CD4-positive, CD25-positive, alpha-beta regulatory T cell (primary cell): Measurements from ENCODE around the gene CLINT1. TPM values are rescaled to one million over a fixed set of nuclear protein-coding genes. Genes with fewer than 3 reads are reported as not detected.

Experiments used
- ATAC-seq, 2 donors: fragments of 150-1000 bp; cut with Tn5 transposase; one replicate each; pipeline ENCODE4 v1.10.0; 2021; ENCODE audit warnings: low read depth in 2 of 2, moderate number of reproducible peaks in 2 of 2, moderate library complexity in 1 of 2
- DNase-seq, 3 donors: peaks; one replicate each; pipeline versions ENCODE4 v3.0.0 to v3.0.0-alpha.2; 2012 to 2022; ENCODE audit warnings: mixed read lengths in 1 of 3
- H3K27ac ChIP-seq: one replicate; pipeline ENCODE4 v1.7.0; 2013; ENCODE audit warnings: mild to moderate bottlenecking, low read length; ENCODE audit not compliant: insufficient read depth, poor library complexity, severe bottlenecking
- H3K27me3 ChIP-seq: one replicate; pipeline ENCODE4 v1.7.0; 2013; ENCODE audit warnings: low read length; ENCODE audit not compliant: control insufficient read depth, insufficient read depth
- H3K36me3 ChIP-seq: one replicate; pipeline ENCODE4 v1.7.0; 2013; ENCODE audit warnings: mild to moderate bottlenecking, low read length, moderate library complexity; ENCODE audit not compliant: control insufficient read depth, insufficient read depth
- H3K4me1 ChIP-seq: 2 replicates; pipeline ENCODE4 v1.7.0; 2013; ENCODE audit warnings: mild to moderate bottlenecking, low read length; ENCODE audit not compliant: insufficient read depth, control insufficient read depth, poor library complexity, severe bottlenecking
- H3K4me3 ChIP-seq: one replicate; pipeline ENCODE4 v1.7.0; 2013; ENCODE audit warnings: low read depth, mild to moderate bottlenecking, low read length, moderate library complexity
- H3K9me3 ChIP-seq, 2 experiments: 1 replicate in 1 of 2; 2 replicates in 1 of 2; pipeline ENCODE4 v1.7.0; 2013; ENCODE audit warnings: low read length in 2 of 2, mild to moderate bottlenecking in 1 of 2, moderate library complexity in 1 of 2; ENCODE audit not compliant: control insufficient read depth in 2 of 2
- H3K27ac Mint-ChIP-seq, 3 donors: one replicate each; pipeline ENCODE4 v1.8.0; 2020 to 2022; ENCODE audit warnings: mild to moderate bottlenecking in 3 of 3, mixed read lengths in 3 of 3, moderate library complexity in 2 of 3
- H3K27me3 Mint-ChIP-seq: one replicate; pipeline ENCODE4 v1.8.0; 2022; ENCODE audit warnings: mild to moderate bottlenecking, mixed read lengths
- H3K36me3 Mint-ChIP-seq: one replicate; pipeline ENCODE4 v1.8.0; 2020; ENCODE audit warnings: mixed read lengths
- H3K4me1 Mint-ChIP-seq, 4 donors: one replicate each; pipeline ENCODE4 v1.8.0; 2020 to 2022; ENCODE audit warnings: mixed read lengths in 4 of 4, mild to moderate bottlenecking in 1 of 4
- H3K4me3 Mint-ChIP-seq, 4 donors: one replicate each; pipeline ENCODE4 v1.8.0; 2020 to 2022; ENCODE audit warnings: mild to moderate bottlenecking in 4 of 4, mixed read lengths in 4 of 4, moderate library complexity in 3 of 4
- H3K9me3 Mint-ChIP-seq, 7 donors: one replicate each; pipeline ENCODE4 v1.8.0; 2020 to 2022; ENCODE audit warnings: mixed read lengths in 7 of 7, mild to moderate bottlenecking in 3 of 7, moderate library complexity in 2 of 7
- polyA plus RNA-seq, 4 donors: library from polyadenylated mRNA; unstranded; fragments of 300-500 nt; fragmentation: Illumina TruSeq; gene quantifications; one replicate each; pipeline ENCODE4 v1.2.3, GENCODE V29; 2021
- total RNA-seq: library from RNA; stranded (reverse); gene quantifications from one replicate; pipeline ENCODE4 v1.2.3, GENCODE V29; 2022

CLINT1 gene
- total and polyA plus RNA-seq, 5 donors from 2014 or later, result 93.2 to 126 (median 111) TPM

GRCh38 chr5:157785801-157786200 is 73.1 kb downstream of the CLINT1 start:
- Mint-ChIP-seq H3K4me3 (no peak overlapping the region), H3K9me3 (no peaks in the 10 kb centered on the region), H3K27ac (no peak overlapping the region), H3K4me1 (peaks cover 0 to 6% (median 0%) of the 10 kb centered on the region in 4 donors), H3K27me3 (no peaks in the 10 kb centered on the region), H3K36me3 (peaks cover 32% of the 10 kb centered on the region)
- H3K27me3 ChIP-seq, result no peaks in the 10 kb centered on the region
- H3K4me3 ChIP-seq, result no peak overlapping the region
- peaks cover 35% of the 10 kb centered on the region for H3K36me3 ChIP-seq
- no peak overlapping the region for H3K27ac ChIP-seq
- ATAC-seq, result no peak
- no peaks in the 10 kb centered on the region for H3K4me1 ChIP-seq
- H3K9me3 ChIP-seq, result no peaks in the 10 kb centered on the region
- DNase-seq, result no peak

- H3K9me3 Mint-ChIP-seq, result no peaks in the 10 kb centered on the region
- no peak overlapping the region for H3K4me3 Mint-ChIP-seq
- H3K27me3 Mint-ChIP-seq, result no peaks in the 10 kb centered on the region
- no peak for DNase-seq
- H3K27ac Mint-ChIP-seq, result no peak overlapping the region
- H3K27me3 ChIP-seq, result no peaks in the 10 kb centered on the region
- H3K4me3 ChIP-seq, result no peak overlapping the region
- peaks cover 0 to 3% (median under 1%) of the 10 kb centered on the region in 4 donors for H3K4me1 Mint-ChIP-seq
- H3K36me3 ChIP-seq, result peaks cover under 1% of the 10 kb centered on the region
- H3K9me3 ChIP-seq, result no peaks in the 10 kb centered on the region
- H3K4me1 ChIP-seq, result no peaks in the 10 kb centered on the region
- H3K36me3 Mint-ChIP-seq, result no peaks in the 10 kb centered on the region
- no peak for ATAC-seq
- H3K27ac ChIP-seq, result no peak overlapping the region
Observed at GRCh38 chr5:157779221-157779620, 79.7 kb downstream of the CLINT1 start.

DNA sequence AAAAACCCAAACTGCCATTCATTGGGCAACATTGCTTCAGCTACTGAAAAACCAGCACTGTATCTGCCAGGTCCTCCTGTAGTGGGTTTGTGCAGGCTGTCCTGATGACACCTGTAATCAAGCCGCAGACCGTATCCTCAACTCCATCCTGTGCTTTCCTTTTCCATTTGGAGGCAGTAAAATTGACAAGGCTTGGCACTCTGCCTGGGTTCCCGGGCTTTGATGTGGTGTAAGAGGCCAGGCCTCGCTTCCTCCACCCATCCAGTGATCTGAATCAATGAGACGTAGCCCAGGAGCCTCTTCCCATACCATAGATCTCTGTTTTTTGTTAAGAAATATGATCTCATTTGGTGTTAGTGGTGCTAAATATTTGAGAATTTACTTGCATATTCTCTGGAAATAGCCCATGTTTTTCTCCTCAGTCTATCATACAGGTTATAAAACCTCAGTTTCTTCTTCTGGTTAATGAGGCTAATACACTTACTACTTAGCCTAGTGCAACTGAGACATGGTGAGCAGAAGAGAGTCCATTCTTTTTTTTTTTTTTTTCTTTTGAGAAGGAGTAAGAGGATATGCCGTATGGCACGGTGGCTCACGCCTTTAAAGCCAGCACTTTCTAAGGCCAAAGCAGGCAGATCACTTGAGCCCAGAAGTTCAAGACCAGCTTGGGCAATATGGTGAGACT is 80.7 kb downstream of the CLINT1 start:
- no peak overlapping the region for H3K27ac ChIP-seq
- no peak overlapping the region for H3K4me3 ChIP-seq
- Mint-ChIP-seq H3K36me3 (no peaks in the 10 kb centered on the region), H3K27ac (no peak overlapping the region), H3K4me1 (peaks cover 0 to 3% (median 2%) of the 10 kb centered on the region in 4 donors), H3K4me3 (no peak overlapping the region), H3K9me3 (no peaks in the 10 kb centered on the region), H3K27me3 (peaks cover 7% of the 10 kb centered on the region)
- H3K9me3 ChIP-seq, result no peaks in the 10 kb centered on the region
- no peaks in the 10 kb centered on the region for H3K36me3 ChIP-seq
- no peaks in the 10 kb centered on the region for H3K4me1 ChIP-seq
- H3K27me3 ChIP-seq, result no peaks in the 10 kb centered on the region
- ATAC-seq (no peak), DNase-seq (no peak)

DNA sequence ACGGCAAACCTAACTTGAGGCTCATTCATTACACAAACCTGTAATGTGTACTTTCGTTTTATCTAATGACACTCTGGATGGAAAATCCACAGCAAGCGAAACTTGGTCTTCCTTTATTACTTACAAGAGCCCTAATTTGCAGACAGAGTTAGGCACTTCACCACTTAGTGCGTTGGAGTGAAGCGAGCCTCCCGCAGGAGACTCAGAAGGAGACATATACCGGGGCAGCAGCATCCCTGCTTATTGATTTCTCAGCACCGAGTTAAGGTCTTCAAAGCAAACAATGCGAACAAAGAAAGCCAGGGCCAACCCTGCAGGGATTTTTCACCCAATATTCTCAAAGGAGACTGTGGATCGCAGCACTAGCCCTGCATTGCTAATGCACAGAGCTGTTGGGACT is 86.8 kb downstream of the CLINT1 start:
- no peaks in the 10 kb centered on the region for H3K36me3 Mint-ChIP-seq
- H3K27me3 Mint-ChIP-seq, result peaks cover 9% of the 10 kb centered on the region
- Histone ChIP-seq H3K4me3 (no peak overlapping the region), H3K27me3 (no peaks in the 10 kb centered on the region), H3K4me1 (no peaks in the 10 kb centered on the region), H3K9me3 (peaks cover 0 to 2% of the 10 kb centered on the region in 2 experiments), H3K27ac (no peak overlapping the region), H3K36me3 (no peaks in the 10 kb centered on the region)
- H3K4me3 Mint-ChIP-seq, result peak overlapping the region in 2 of 4 donors; percentile 9 to 55
- H3K27ac Mint-ChIP-seq, result no peak overlapping the region
- H3K4me1 Mint-ChIP-seq, result peaks cover 0 to 4% (median 1%) of the 10 kb centered on the region in 4 donors
- ATAC-seq (no peak), DNase-seq (no peak)
- H3K9me3 Mint-ChIP-seq, result peaks cover 0 to 3% (median 0%) of the 10 kb centered on the region in 7 donors

- Mint-ChIP-seq H3K36me3 (no peaks in the 10 kb centered on the region), H3K27me3 (peaks cover 9% of the 10 kb centered on the region), H3K9me3 (peaks cover 0 to 3% (median 0%) of the 10 kb centered on the region in 7 donors), H3K4me1 (peaks cover 0 to 4% (median 1%) of the 10 kb centered on the region in 4 donors), H3K4me3 (no peak overlapping the region), H3K27ac (no peak overlapping the region)
- H3K36me3 ChIP-seq, result no peaks in the 10 kb centered on the region
- H3K9me3 ChIP-seq, result peaks cover 0 to 2% of the 10 kb centered on the region in 2 experiments
- H3K27ac ChIP-seq, result no peak overlapping the region
- ATAC-seq (no peak), DNase-seq (no peak)
- no peak overlapping the region for H3K4me3 ChIP-seq
- H3K27me3 ChIP-seq, result no peaks in the 10 kb centered on the region
- H3K4me1 ChIP-seq, result no peaks in the 10 kb centered on the region
Observed at GRCh38 chr5:157770665-157771064, 88.3 kb downstream of the CLINT1 start.

DNA sequence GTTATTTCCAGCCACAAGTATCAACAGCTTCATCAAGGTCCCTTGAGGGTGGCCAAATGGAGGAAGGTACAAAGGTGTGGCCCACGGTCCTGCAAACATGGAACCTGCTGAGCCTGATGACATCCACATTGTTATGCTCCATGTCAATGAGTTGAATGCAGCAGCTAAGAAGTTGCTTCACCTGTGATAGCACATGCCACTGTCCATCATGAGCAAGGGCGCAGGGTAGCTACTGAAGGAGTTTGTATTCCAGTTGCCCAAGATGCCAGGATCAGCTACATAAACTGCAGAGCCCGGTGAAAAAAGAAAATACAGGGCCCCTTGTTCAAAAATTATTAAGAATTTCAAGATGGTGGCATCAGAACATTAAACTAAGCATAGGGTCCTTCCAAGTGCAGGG is 91.3 kb downstream of the CLINT1 start:
- H3K27ac Mint-ChIP-seq, result no peak overlapping the region
- no peak overlapping the region for H3K27ac ChIP-seq
- no peak overlapping the region for H3K4me3 ChIP-seq
- peaks cover 0 to 2% of the 10 kb centered on the region in 2 experiments for H3K9me3 ChIP-seq
- H3K4me3 Mint-ChIP-seq, result no peak overlapping the region
- no peaks in the 10 kb centered on the region for H3K4me1 ChIP-seq
- H3K36me3 ChIP-seq, result no peaks in the 10 kb centered on the region
- ATAC-seq, result no peak
- H3K4me1 Mint-ChIP-seq, result peaks cover 0 to 2% (median 0%) of the 10 kb centered on the region in 4 donors
- no peaks in the 10 kb centered on the region for H3K27me3 Mint-ChIP-seq
- no peak for DNase-seq
- no peaks in the 10 kb centered on the region for H3K27me3 ChIP-seq
- H3K36me3 Mint-ChIP-seq, result no peaks in the 10 kb centered on the region
- H3K9me3 Mint-ChIP-seq, result peaks cover 0 to 3% (median 0%) of the 10 kb centered on the region in 7 donors

DNA sequence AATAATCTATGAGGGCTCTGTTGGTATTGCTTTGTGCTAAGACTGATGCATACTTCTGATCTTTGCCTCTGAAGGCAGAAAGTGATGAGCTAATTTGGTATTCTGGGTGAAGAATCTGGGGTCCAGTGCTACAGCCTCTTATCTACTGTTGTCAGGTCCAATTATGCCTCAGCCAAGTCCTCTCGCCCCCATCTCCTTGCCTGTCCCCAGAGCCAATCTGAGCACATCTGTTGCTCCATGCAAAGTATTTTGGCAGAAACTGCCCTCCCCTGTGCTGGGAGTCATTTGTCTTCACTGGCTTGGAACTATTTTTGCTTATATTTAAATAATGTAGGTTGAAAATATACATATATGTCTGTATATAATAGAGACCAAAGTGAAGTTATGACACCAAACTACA is 92.0 kb downstream of the CLINT1 start:
- no peak overlapping the region for H3K4me3 Mint-ChIP-seq
- DNase-seq, result no peak
- H3K27ac Mint-ChIP-seq, result no peak overlapping the region
- Histone ChIP-seq H3K27me3 (no peaks in the 10 kb centered on the region), H3K4me1 (no peaks in the 10 kb centered on the region), H3K9me3 (peaks cover 0 to 2% of the 10 kb centered on the region in 2 experiments), H3K4me3 (no peak overlapping the region), H3K27ac (no peak overlapping the region), H3K36me3 (no peaks in the 10 kb centered on the region)
- H3K9me3 Mint-ChIP-seq, result peaks cover 0 to 3% (median 0%) of the 10 kb centered on the region in 7 donors
- H3K4me1 Mint-ChIP-seq, result no peaks in the 10 kb centered on the region
- no peaks in the 10 kb centered on the region for H3K36me3 Mint-ChIP-seq
- no peaks in the 10 kb centered on the region for H3K27me3 Mint-ChIP-seq
- ATAC-seq, result no peak

GRCh38 chr5:157766442-157766841 is 92.5 kb downstream of the CLINT1 start:
- H3K27ac Mint-ChIP-seq, result no peak overlapping the region
- no peaks in the 10 kb centered on the region for H3K36me3 ChIP-seq
- no peak overlapping the region for H3K4me3 ChIP-seq
- H3K9me3 Mint-ChIP-seq, result peaks cover 0 to 3% (median 0%) of the 10 kb centered on the region in 7 donors
- DNase-seq, result no peak
- no peaks in the 10 kb centered on the region for H3K27me3 ChIP-seq
- no peak overlapping the region for H3K27ac ChIP-seq
- H3K4me1 Mint-ChIP-seq, result no peaks in the 10 kb centered on the region
- H3K9me3 ChIP-seq, result peaks cover 0 to 2% of the 10 kb centered on the region in 2 experiments
- no peak overlapping the region for H3K4me3 Mint-ChIP-seq
- H3K36me3 Mint-ChIP-seq, result no peaks in the 10 kb centered on the region
- no peaks in the 10 kb centered on the region for H3K27me3 Mint-ChIP-seq
- no peak for ATAC-seq
- no peaks in the 10 kb centered on the region for H3K4me1 ChIP-seq
